Activated CD4-positive, alpha-beta T cell treated with anti-CD3 and anti-CD28 coated beads, Interleukin-2, amount 50 U/mL, for 4 hours (primary cell): ENCODE results near the gene RANBP17.
"Not testable (repeated sequence)": the region's sequence is repeated elsewhere in the genome, so short reads cannot be mapped to it uniquely, and the experiment has no call there.

Experiments used
- DNase-seq, 2 experiments: peaks; one replicate each; pipeline ENCODE4 v3.0.0-alpha.2; 2020

RANBP17 gene

DNA sequence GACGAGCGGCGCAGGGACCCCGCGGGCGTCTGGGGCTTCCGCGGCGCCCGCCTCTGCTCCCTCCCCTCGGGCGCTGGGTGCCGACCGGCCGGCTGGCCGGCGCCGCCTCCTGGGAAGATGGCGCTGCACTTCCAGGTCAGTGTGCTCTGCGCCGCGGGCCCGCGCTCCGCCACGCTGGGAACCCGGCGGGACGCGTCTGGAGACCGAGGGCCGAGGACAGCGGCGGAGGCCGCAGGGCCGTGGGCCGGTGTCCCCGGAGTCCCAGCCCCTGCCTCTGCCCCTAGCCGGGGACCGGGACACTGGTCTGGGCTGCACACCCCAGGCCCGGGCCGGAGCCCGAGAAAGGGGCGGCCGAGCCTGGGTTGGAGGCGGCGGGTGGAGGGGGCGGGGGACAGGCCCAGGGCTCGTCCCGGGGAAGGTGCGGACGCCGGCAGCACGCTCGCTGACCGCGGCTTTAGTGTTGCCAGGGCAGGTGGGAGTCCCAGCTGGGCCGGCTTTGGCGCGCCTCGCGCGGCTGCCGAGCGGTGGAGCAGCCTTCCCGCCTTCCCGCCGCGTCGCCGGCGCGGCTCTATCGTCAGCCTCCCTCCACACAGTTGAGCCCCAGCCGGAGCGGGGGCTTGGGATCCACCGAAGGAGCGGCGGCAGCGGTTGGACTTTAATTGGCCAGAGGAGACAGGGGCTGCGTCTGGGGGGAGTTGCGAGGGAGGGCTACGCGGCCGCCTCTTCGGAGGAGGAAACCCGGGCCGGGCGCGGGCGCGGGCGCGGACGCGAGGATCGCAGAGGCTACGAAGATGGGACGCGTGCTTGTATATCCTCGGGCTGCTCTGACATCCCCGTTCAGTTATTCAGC is at the start of gene RANBP17:
TSS of gene RANBP17 (plus strand) at position 102 of the 850 bp plus-strand sequence.
- no peak for DNase-seq

DNA sequence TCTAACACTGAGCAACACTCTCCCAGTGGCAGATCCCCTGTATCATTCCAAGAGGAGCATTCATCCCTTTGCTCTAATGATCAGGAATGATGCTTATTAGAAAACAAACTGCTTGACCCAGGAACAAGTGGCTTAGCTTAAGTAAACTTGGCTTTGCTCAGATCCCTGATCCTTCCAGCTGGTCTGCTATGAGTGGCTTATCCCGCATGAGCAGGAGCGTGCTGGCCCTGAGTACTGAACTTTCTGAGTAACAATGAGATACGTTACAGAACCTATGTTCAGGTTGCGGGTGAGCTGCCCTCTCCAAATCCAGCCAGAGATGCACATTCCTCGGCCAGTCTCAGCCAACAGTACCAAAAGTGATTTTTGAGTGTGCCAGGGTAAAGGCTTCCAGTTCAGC is 48.6 kb upstream of the RANBP17 start:
- no peak for DNase-seq

DNA sequence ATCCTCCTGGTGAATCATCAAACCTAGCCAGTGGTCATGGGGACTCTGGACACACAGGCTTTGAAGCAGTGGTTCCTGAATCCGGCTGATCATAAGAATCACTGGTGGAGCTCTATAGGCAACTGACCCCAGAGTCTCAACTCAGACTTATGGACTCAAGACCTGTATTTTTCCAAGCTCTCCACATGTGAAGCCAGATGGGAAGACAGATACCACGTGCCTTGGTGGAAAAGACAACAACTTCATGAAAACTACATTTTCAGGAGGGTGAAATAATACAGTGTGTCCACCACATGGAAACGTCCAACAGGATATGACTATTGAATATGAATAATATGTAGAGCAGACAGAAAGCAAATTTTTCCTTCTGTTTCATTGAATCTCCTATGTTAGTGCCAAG is 44.6 kb upstream of the RANBP17 start:
- DNase-seq = no peak

DNA sequence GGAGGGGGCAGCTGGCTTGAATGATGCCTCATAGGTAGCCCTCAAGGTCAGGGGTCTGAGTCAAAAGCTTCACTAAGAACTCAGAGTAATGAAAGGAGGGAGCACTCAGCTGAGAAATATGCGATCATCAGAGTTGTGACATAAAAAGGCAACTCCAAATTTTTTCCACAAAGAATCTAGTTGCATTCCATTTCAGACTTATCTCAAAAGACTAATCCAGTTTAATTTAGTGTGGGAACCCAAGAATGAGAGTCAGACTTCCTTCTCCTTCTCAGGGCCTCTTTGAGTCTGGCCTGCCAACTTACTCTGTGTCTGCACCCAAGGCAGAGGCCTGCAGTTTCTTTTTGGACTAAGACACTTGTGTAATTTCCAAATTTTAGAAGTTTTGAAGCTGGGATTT is 43.6 kb upstream of the RANBP17 start:
- DNase-seq = no peak

DNA sequence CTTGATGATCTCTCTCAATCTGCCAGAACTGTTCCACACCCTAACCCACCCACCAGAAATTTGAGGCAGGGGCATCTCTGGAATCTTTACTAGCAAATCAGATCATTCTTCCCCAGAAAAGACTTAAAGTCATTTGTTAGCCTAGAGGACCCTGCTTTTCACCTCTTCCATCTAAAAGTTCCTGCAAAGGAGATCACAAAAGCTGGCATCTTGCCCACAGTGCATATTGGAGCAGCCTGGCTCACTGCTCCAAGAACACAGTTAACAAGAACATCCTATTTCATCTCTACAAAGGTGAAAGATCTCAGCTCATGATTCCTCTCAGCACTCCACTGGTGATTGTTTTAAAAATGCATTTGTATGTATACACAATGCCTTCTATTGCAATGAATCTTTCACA is 42.0 kb upstream of the RANBP17 start:
- DNase-seq = no peak

DNA sequence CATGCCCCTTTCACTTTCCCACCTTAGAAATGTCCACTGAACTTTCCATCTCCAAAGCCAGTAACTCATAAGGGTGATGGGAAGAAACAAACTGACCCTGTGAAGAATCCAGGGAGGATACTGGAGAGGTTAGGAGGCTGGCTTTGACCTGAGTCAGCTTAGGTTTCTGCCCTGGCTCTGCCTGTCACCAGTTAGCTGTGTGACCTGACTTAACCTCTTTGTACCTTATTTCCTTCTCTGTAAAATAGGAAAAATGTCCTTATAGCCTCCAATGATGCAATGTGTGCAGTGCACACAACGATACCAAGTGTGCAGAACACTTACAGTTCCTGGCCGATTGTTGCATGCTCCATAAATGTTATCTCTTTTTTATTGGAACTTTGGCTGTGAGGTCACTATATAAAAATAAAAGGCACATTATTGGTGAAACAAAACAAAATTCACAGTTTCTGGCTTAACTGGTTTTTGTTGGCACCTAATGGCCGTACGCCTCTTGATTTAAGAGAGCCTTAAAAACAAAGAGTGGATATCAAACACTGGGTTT is 40.5 kb upstream of the RANBP17 start:
- DNase-seq = no peak

DNA sequence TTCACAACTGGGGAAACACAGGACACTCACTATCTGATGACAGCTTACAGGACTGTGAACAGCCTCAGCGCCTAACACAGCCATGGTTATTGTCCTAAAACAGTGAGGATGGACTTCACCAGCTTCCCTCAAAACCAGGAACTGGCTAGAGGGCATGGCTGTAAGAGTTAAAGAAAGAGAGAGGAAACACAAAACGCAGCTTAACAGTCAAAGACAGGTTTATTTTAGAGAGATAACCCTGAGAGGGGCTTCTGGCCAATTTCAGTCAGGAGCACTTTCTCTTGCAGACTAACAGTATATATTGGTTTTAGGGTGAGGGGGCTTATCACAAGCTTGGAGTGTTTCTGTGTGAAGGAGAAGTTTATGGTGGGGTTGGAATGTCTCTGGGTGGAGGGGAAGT is 35.7 kb upstream of the RANBP17 start:
- DNase-seq = no peak

DNA sequence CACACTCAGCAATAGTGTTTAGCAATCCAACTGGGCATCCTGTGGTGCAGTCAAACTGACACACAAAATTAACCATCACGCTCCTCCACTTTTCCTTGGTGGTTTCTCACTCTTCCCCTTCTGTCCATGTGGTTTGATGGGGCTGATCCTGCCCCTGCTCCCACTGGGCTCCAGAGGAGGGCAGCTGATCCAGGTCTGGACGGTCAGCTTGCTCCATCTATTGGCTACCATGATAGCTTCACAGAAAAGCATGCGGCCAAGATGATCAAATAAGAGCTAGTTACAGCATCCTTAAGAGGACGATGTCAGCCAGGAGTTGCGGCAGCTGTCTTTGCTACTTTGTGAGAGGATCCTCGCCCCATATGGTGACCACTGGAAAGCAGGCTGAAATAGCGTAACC is 29.6 kb upstream of the RANBP17 start:
- no peak for DNase-seq

DNA sequence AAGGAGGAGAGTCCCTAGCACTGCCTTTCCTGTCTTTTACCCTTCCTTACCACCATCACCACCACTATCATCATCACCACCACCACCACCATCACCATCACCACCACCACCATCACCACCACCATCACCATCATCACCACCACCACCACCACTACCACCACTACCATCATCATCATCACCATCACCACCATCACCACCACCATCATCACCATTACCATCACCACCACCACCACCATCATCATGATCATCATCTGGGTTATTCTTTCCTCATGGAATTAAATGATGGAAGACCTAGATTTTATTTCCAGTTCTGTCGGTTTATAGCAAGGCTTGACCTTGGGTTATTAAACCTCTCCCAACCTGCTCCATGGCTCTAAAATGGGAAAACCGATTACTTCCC is 27.8 kb upstream of the RANBP17 start:
- DNase-seq = not testable (repeated sequence)

DNA sequence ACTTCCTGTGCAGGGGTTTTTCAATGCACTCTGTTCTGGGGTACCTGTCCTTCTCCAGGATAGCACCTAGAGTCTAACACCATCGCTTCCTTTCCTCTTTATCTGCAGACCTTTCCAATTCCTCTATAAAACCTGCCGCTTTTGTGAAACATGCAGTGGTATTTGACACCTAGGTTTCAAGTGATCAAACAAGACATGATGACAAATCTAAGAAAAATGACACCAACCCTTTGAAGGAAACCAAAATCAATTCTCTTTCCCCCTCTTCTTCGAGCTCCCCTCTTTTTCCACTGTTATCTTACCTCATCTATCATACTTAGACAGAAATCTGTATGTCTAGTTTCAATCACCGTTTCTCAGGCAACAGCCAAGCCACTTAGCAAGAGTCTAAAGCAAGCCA is 25.6 kb upstream of the RANBP17 start:
- no peak for DNase-seq

DNA sequence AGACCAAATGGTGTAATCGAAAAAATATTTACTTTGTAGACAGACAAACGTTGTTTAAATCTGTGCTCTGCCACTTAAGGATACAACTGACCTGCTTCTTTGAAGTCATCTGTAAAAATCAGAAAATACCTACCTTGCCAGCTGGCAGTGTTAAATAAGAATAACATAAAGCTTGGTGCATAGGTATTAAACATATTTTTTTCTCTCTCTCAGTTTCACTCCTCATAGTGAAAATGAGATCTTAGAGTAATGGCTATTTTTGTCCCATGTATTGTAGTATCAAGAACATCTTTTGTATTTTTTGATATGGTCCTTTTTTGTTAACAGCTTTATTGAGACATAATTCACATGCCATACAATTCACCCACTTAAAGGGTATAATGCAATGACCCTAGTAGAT is 17.9 kb upstream of the RANBP17 start:
- no peak for DNase-seq

DNA sequence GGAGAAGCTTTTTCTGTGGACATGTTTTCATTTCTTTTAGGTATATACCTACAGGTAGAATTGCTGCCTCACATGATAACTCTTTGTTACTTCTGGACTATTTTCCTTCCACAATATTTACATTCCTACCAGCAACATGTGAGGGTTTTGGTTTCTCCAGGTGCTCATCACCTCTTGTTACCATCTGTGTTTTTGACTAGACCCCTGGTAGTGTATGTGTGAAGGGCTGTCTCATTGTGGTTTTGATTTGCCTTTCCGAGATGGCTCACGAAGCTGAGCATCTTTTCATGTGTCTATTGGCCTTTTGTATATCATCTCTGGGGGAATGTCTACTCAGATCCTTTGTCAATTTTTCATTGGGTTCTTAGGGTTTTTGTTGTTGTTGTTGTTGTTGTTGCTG is 17.2 kb upstream of the RANBP17 start:
- DNase-seq = no peak

DNA sequence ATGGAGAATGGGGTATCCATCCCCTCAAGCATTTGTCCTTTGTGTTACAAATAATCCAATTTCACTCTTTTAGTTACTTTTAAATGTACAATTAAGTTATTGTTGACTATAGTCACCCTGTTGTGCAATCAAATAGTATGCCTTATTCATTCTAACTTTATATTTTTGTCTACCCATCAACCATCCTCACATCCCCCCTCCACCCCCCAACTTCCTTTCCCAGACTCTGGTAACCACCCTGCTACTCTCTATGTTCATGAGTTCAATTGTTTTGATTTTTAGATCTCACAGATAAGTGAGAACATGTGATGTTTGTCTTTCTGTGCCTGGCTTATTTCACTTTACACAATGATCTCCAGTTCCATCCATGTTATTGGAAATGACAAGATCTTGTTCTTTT is 15.4 kb upstream of the RANBP17 start:
- no peak for DNase-seq

DNA sequence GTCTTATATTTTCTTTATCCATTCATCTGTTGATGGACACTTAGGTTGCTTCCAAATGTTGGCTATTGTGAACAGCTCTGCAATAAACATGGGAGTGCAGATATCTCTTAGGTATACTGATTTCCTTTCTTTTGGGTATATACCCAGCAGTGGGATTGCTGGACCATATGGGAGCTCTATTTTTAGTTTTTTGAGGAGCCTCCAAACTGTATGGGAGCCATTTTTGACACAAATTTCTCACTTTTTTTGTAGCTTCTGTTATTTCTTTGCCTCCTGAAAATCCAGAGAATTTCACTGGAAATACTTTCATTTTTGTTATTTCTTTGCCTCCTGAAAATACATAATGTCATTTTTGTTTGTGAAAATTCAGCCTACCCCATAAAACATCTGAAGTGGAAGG is 15.0 kb upstream of the RANBP17 start:
- no peak for DNase-seq

DNA sequence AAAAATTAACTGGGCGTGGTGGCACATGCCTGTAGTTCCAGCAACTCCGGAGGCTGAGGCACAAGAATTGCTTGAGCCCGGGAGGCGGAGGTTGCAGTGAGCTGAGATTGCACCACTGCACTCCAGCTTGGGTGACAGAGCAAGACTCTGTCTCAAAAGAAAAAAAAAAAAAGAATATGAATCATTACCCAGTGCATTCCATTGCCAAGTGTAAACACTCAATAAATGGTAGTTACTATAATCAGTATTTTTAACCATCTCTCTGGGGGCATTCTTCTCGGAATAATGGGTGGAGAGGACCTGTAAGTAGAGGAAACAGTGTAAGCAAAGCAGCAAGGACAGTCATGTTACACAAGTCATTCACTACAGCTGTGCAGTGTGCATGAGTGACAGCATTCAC is 13.8 kb upstream of the RANBP17 start:
- DNase-seq = no peak

DNA sequence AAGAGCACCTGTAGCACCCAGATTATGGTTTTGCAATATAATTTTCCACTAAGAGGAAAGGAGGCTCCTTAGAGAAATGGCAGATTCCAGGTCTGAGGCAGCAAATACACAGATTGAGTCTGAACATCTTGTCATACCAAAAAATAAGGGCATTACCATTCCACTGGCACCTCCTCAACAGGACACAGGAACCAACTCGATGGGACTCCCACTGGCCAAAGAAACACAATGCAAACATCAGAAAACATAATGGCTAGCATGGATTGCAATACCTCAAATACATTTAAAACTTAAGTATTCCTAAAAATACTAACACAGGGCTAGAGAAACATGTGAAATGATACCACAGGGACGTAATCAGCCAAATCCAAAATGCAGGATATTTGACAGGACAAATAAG is 12.4 kb upstream of the RANBP17 start:
- DNase-seq = no peak

DNA sequence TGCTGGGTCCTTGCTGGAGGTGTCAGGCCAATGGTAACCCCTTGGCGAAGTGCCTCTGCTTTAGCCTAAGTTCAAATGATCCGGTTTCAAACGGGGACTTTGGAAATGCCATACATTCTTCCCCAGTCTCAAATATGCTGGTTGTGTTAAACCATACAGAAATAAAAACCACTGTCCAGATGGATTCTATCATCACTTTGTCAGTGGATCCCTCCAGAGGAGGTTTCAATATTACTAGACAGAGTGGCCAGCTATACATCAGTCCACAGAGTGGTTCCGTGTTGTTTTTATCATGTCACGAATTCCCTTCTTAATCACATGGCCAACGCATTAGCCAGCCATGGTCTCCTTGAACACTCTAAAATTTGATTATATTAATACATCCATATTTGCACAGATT is 7.3 kb upstream of the RANBP17 start:
- DNase-seq = no peak

DNA sequence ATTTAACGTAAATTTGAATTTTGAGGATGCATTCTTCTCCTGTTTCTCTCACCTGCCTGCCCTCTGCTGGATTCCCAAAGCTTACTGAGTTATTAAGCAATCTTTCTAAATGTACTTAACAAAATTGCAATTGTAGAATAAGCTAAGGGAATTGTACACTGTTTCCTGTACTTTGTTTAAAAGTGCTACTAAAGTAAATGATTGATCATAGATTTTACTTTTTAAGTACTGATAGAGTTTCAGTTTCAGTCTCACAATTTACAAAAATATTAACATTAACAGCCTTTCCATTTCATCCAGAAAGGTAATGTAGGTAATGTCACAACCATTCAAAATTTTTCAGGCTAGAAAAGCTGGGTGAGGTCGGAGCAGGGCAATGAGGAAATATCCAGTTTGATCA is 4.8 kb upstream of the RANBP17 start:
- no peak for DNase-seq

DNA sequence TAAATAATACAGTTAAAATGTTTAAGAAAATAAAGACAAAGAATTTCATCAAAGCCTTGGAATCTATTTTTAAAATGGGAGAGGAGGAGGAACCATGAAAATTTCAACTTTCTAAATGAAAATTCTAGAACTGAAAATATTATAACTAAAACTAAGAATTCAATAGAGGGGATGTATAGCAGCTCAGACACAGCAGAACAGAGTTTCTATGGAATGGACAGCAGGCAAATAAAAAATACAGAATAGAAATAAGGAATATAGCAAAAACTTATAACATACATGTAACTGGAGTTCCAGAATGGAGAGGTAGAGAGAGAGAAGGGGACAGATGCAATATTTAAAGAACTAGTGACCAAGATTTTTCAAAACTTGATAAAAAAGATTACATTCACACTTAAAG is 1.4 kb upstream of the RANBP17 start:
- DNase-seq = no peak

DNA sequence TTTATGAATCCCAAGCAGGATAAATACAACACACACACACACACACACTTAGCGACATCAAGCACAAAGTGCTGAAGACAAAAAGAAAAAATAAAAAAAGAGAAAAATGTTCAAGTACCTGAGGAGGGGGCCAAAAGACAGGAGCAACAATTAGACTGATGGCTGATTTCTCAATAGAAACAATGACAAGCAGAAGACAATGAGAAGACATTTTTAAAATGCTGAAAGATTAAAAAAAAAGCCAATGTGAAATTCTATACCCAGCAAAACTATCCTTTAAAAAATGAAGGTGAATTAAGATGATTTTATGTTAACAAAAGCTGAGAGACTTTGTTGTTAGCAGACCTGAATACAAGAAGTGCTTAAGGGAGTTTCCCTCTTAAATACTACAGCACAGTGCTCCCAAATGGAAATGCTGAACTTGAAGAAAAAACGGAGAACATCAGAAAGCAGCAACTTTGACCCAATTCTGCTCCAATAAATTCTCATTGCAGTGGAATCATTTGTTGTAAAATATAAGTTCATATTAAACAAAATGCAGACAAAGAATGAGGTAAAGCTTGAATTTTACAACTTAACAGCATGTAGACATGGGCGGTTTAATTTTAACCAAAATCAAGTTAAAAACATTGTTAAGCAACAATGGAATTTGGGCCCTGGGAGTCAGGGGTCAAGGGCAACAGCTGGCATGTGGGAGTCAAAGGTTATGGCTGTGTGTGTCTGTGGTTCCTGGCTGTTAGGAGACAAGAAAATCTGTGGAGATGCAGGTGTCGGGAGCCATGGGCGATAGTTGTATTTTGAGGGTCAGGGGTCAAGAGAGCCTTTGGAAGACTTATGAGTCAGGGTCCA is 776 bp upstream of the RANBP17 start:
- DNase-seq = no peak

DNA sequence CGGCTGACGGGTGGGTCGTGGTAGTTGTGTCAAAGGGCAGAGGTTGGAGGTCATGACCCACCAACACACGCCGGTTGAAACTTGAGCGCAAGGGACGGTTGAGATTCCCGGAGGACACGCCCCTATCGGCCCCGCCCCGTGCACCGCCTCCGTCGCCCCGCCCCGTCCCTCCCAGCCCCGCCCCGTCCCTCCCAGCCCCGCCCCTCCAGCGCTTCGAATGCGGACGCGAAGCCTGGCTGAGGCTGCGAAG is 226 bp upstream of the RANBP17 start:
- DNase-seq = no peak

DNA sequence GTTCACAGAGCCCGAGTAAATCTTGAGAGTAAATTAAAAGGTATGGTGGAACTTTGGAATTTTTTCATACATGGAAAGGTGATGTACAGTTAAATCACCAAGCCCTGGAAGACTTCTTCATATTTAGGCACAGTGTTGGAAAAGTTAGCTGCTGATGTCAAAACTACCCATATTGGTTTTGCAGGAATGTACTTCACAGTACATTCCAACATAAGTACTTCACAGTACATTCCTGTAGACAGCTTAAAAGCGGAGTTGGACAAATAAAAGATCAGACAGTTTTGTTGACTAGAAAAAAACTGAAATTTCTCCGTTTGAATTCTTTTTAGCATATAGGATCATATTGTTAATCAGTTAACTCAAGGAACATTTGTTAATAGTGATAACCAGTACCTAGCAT is 1.8 kb downstream of the RANBP17 start:
- no peak for DNase-seq

DNA sequence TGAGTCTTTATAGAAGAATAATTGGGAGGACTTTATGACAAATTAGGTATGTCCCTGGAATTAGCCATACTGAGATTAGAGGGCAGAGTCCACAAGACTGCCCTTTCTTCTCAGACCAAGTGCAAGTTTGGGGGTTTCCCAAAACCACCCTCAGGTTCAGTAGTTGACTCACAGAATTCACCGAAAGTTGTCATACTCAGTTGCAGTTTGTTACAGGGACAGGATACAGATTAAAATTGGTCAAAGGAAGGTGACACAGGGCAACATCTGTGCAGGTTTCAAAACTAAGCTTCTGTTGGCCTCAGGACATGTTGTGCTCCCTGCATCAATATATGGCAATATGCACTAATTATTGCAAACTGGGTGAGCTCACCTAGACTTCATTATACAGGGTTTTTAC is 3.8 kb downstream of the RANBP17 start:
- DNase-seq = no peak

DNA sequence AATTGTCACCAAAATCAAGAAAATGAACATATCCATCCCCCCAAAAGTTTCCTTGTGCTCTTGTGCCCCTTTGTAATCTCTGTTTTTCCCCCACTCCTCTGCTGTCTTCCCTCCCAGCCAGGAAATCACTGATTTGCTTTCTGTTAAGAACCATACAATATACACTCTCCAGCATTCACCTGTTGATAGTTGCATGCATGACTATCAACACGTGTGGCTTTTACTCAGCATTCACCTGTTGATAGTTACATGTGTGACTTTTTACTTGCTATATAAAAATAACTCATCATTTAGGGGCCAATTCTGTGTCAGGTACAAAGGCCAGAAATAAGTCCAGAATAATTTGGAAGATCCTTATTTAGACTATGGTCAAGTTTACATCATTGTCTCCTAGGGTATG is 6.0 kb downstream of the RANBP17 start:
- DNase-seq = no peak
